ENCODE measurements around the gene KCNS3. TPM values are rescaled to one million over a fixed set of nuclear protein-coding genes. Genes with fewer than 3 reads are reported as not detected.

Gene KCNS3, protein sequence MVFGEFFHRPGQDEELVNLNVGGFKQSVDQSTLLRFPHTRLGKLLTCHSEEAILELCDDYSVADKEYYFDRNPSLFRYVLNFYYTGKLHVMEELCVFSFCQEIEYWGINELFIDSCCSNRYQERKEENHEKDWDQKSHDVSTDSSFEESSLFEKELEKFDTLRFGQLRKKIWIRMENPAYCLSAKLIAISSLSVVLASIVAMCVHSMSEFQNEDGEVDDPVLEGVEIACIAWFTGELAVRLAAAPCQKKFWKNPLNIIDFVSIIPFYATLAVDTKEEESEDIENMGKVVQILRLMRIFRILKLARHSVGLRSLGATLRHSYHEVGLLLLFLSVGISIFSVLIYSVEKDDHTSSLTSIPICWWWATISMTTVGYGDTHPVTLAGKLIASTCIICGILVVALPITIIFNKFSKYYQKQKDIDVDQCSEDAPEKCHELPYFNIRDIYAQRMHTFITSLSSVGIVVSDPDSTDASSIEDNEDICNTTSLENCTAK
- total RNA-seq: not detected

GRCh38 chr2:17878281-17879136 is at the start of gene KCNS3:
Gene KCNS3 (plus strand): TSS chr2:17878667. CDS start chr2:17931009, 52,342 bp downstream.
- peaks cover 3% of the 10 kb centered on the region for H3K9me3 Mint-ChIP-seq
- peaks cover 49 to 67% of the 10 kb centered on the region in 2 donors for H3K27me3 Mint-ChIP-seq
- H3K4me1 Mint-ChIP-seq (ENCODE audit: low read depth in 2 of 2): peaks cover 0 to 8% of the 10 kb centered on the region in 2 donors
- no peak within 1 kb of the TSS for H3K27ac Mint-ChIP-seq
- DNase-seq (ENCODE audit: low spot score): no peak
- no peaks in the 10 kb centered on the region for H3K36me3 Mint-ChIP-seq
- H3K4me3 Mint-ChIP-seq: peak within 1 kb of the TSS; percentile 69
- peak; percentile 79 to 90 for ATAC-seq

GRCh38 chr2:17830053-17831034 is 48.1 kb upstream of the KCNS3 start:
- no peak overlapping the region for H3K4me3 Mint-ChIP-seq
- H3K27ac Mint-ChIP-seq: no peak overlapping the region
- peaks cover 22 to 26% of the 10 kb centered on the region in 2 donors for H3K27me3 Mint-ChIP-seq
- H3K9me3 Mint-ChIP-seq: no peaks in the 10 kb centered on the region
- no peaks in the 10 kb centered on the region for H3K36me3 Mint-ChIP-seq
- peak in 1 of 2 donors; percentile 41 for ATAC-seq
- DNase-seq (ENCODE audit: low spot score): no peak
- no peaks in the 10 kb centered on the region for H3K4me1 Mint-ChIP-seq (ENCODE audit: low read depth in 2 of 2)

DNA sequence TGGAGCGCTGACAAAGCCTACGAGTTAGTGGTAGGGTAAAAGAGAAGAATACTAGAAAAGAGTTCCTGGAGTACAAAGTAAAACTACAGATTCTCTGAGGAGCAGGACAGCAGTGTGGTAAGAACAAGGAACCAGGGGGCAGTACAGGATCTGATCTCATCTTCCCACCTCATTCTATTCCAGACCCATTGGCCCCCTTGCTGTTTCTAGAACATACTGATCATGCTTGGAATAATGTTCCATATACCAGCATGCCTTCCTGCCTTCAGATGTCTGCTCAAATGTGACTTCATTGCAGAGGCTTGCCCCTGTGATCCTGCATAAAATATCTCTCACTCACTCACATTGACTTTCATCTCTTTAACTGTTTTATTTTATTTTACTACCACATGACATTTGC is 43.0 kb upstream of the KCNS3 start:
- no peak for DNase-seq (ENCODE audit: low spot score)
- Mint-ChIP-seq H3K27ac (no peak overlapping the region), H3K4me1 (ENCODE audit: low read depth in 2 of 2) (no peaks in the 10 kb centered on the region), H3K9me3 (no peaks in the 10 kb centered on the region), H3K4me3 (no peak overlapping the region), H3K27me3 (peaks cover 11 to 13% of the 10 kb centered on the region in 2 donors), H3K36me3 (no peaks in the 10 kb centered on the region)
- ATAC-seq: no peak

DNA sequence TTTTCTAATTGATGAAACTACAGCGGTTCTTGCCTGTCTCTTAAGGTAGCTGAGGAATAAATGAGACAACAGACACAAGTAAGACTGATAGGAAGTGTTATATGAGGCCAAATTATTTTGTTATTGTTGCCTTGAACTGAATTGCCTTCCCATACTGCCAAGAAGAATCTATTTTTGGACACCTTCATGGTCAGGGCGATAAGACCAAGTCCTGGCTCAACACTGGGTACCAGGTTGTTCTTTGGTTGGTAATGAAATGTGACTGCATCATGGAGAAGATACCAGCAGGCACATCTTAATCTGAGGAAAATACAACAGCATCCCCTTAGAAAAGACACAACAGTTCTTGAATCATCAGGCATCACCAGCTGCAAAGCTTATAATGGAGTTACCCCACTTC is 38.5 kb upstream of the KCNS3 start:
- Mint-ChIP-seq H3K36me3 (no peaks in the 10 kb centered on the region), H3K4me1 (ENCODE audit: low read depth in 2 of 2) (no peaks in the 10 kb centered on the region), H3K9me3 (no peaks in the 10 kb centered on the region), H3K27me3 (peaks cover 8 to 12% of the 10 kb centered on the region in 2 donors), H3K4me3 (no peak overlapping the region), H3K27ac (no peak overlapping the region)
- ATAC-seq: no peak
- DNase-seq (ENCODE audit: low spot score): no peak

DNA sequence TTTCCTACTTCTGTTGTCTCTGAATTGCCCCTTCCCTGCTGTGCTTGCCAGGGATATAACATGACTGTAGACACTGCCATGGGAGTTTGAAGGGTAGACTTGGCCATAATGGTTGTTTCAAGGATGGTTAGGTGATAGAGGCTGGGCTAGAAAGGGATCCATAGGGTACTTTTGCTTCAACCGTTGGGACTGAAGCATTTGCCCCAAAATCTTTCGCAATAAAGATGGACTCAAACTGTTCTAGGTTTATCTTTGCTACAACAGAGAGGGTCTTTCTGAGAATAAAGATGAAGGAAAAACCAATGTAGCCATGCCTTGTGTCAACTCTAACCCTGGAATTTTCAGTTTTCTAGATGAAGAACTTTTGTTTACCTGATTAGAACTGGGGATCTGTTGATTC is 35.0 kb upstream of the KCNS3 start:
- ATAC-seq: no peak
- no peak for DNase-seq (ENCODE audit: low spot score)
- H3K27me3 Mint-ChIP-seq: peaks cover 8 to 13% of the 10 kb centered on the region in 2 donors
- H3K27ac Mint-ChIP-seq: no peak overlapping the region
- H3K36me3 Mint-ChIP-seq: no peaks in the 10 kb centered on the region
- no peaks in the 10 kb centered on the region for H3K9me3 Mint-ChIP-seq
- no peak overlapping the region for H3K4me3 Mint-ChIP-seq
- H3K4me1 Mint-ChIP-seq (ENCODE audit: low read depth in 2 of 2): no peaks in the 10 kb centered on the region

- Mint-ChIP-seq H3K4me1 (ENCODE audit: low read depth in 2 of 2) (no peaks in the 10 kb centered on the region), H3K36me3 (no peaks in the 10 kb centered on the region), H3K4me3 (no peak overlapping the region), H3K27me3 (peaks cover 8 to 13% of the 10 kb centered on the region in 2 donors), H3K27ac (no peak overlapping the region), H3K9me3 (no peaks in the 10 kb centered on the region)
- no peak for DNase-seq (ENCODE audit: low spot score)
- ATAC-seq: no peak
Measured at GRCh38 chr2:17845806-17846205, 32.7 kb upstream of the KCNS3 start.

DNA sequence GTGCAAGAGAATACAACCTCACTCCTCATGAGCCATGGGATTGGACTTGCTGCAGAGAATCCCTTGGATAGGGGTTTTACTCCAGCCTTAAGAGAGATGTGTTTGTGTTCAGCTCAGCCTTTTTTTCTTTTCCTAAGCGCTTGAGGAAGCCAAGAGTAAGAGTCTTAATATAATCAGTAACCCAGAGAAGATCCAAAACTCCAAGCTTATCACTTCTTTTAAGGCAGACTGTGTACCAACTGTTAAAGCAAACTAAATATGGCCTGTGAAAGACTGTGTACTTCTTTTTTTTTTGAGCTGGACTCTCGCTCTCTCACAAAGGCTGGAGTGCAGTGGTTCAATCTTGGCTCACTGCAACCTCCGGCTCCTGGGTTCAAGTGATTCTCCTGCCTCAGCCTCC is 31.8 kb upstream of the KCNS3 start:
- ATAC-seq (no peak), DNase-seq (ENCODE audit: low spot score) (no peak)
- H3K27me3 Mint-ChIP-seq: peaks cover 8 to 13% of the 10 kb centered on the region in 2 donors
- no peaks in the 10 kb centered on the region for H3K4me1 Mint-ChIP-seq (ENCODE audit: low read depth in 2 of 2)
- H3K36me3 Mint-ChIP-seq: no peaks in the 10 kb centered on the region
- no peak overlapping the region for H3K27ac Mint-ChIP-seq
- H3K9me3 Mint-ChIP-seq: no peaks in the 10 kb centered on the region
- H3K4me3 Mint-ChIP-seq: no peak overlapping the region

- H3K4me3 Mint-ChIP-seq: no peak overlapping the region
- no peaks in the 10 kb centered on the region for H3K9me3 Mint-ChIP-seq
- H3K27ac Mint-ChIP-seq: no peak overlapping the region
- DNase-seq (ENCODE audit: low spot score) (no peak), ATAC-seq (no peak)
- no peaks in the 10 kb centered on the region for H3K4me1 Mint-ChIP-seq (ENCODE audit: low read depth in 2 of 2)
- H3K36me3 Mint-ChIP-seq: no peaks in the 10 kb centered on the region
- peaks cover 8 to 13% of the 10 kb centered on the region in 2 donors for H3K27me3 Mint-ChIP-seq
Measured at GRCh38 chr2:17847236-17847635, 31.2 kb upstream of the KCNS3 start.

DNA sequence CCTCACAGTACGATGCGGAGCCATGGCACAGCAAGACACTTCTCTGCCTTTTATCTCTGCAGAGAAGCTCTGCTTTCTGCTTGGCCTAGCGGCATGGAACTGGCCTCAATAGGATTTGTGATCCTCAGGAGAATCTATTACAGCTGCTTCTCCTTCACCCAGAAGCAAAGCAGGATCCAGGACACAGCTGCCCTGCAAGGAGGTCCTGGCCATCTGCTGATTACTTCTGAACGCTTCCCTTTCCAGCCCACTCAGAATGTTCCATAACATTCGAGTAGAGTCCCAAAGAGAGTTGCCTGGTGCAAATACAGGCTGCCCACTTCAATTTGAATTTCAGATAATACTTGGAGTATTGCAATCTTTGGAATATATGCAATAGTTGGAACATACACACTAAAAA is 29.2 kb upstream of the KCNS3 start:
- no peak for ATAC-seq
- Mint-ChIP-seq H3K27me3 (peaks cover 3 to 10% of the 10 kb centered on the region in 2 donors), H3K9me3 (no peaks in the 10 kb centered on the region), H3K4me3 (no peak overlapping the region), H3K4me1 (ENCODE audit: low read depth in 2 of 2) (no peaks in the 10 kb centered on the region), H3K36me3 (no peaks in the 10 kb centered on the region), H3K27ac (no peak overlapping the region)
- DNase-seq (ENCODE audit: low spot score): no peak

GRCh38 chr2:17850151-17850550 is 28.3 kb upstream of the KCNS3 start:
- Mint-ChIP-seq H3K9me3 (no peaks in the 10 kb centered on the region), H3K4me1 (ENCODE audit: low read depth in 2 of 2) (no peaks in the 10 kb centered on the region), H3K27ac (no peak overlapping the region), H3K27me3 (peaks cover 10 to 11% of the 10 kb centered on the region in 2 donors), H3K4me3 (no peak overlapping the region), H3K36me3 (no peaks in the 10 kb centered on the region)
- DNase-seq (ENCODE audit: low spot score) (no peak), ATAC-seq (no peak)

DNA sequence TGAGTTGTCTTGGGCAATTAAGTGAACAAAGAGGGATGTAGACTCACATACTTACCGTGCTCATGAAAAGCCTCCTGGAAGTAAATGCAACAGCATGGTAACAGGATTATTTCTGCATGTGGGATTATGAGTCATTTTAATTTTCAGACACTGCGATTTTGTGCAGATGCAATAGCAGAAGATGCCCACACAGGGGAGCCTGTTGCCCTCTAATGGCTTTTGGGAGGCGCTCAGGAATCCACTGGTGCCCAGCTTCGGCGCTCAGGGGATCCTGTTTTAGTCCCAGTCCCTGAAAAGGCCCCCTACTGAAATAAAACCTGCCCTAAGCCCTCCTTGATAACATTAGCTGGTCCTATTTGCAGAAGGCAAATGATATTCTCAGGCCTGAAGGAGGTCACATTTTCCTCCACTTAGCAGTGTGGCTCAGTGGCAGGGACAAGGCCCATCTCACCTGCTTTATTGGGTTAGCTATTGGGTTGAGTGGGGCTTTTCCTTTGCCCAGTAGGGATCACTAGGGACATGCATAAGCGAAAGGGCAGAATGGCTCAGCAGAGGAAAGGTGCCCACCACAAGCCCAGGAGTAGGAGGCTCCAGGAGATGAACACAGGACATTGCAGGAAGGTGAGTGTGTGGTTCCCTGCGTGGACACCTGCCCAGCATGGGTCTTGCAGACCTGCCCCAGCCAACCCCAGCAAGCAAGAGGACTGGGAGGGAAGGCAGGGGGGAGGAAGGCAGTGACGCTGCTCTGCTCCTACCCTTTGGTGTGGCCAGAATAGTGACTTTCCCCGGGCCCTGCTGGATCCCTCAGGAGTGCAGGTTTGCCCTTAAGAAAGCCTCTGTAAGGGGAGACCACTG is 26.5 kb upstream of the KCNS3 start:
- Mint-ChIP-seq H3K4me1 (ENCODE audit: low read depth in 2 of 2) (no peaks in the 10 kb centered on the region), H3K27ac (no peak overlapping the region), H3K9me3 (no peaks in the 10 kb centered on the region), H3K27me3 (peaks cover 6 to 16% of the 10 kb centered on the region in 2 donors), H3K36me3 (no peaks in the 10 kb centered on the region), H3K4me3 (no peak overlapping the region)
- ATAC-seq: peak in 1 of 2 donors; percentile 40
- DNase-seq (ENCODE audit: low spot score): no peak

- ATAC-seq (no peak), DNase-seq (ENCODE audit: low spot score) (no peak)
- H3K4me1 Mint-ChIP-seq (ENCODE audit: low read depth in 2 of 2): no peaks in the 10 kb centered on the region
- H3K27ac Mint-ChIP-seq: no peak overlapping the region
- H3K36me3 Mint-ChIP-seq: no peaks in the 10 kb centered on the region
- no peak overlapping the region for H3K4me3 Mint-ChIP-seq
- H3K27me3 Mint-ChIP-seq: peaks cover 15 to 32% of the 10 kb centered on the region in 2 donors
- H3K9me3 Mint-ChIP-seq: no peaks in the 10 kb centered on the region
Measured at GRCh38 chr2:17853799-17854198, 24.7 kb upstream of the KCNS3 start.

Measured in natural killer cell treated with Interleukin-12 subunit alpha and Interleukin-12 subunit beta and Interleukin-15 and Interleukin-18, amount 100 ng/mL, for 72 hours (primary cell).